Neural progenitor cell (in vitro differentiated cells): ENCODE measurements around the gene KLHDC8A. TPM values are rescaled to one million over a fixed set of nuclear protein-coding genes. Genes with fewer than 3 reads are reported as not detected.
"Not testable (repeated sequence)": the region's sequence is repeated elsewhere in the genome, so short reads cannot be mapped to it uniquely, and the experiment has no call there.

Experiments
- DNase-seq: peaks from one replicate; pipeline ENCODE4 v3.0.0-alpha.2; 2016; ENCODE audit warnings: low spot score
- H2AFZ ChIP-seq: fragments of 200-600 bp; sonication (generic); replicated peaks from 2 replicates; pipeline ENCODE4 v1.6.1; 2016; ENCODE audit warnings: antibody characterized with exemption
- H3F3A ChIP-seq: fragments of 200-600 bp; sonication (generic); 2 replicates; pipeline ENCODE4 v1.6.1; 2016; ENCODE audit warnings: antibody characterized with exemption, low read depth
- H3K27ac ChIP-seq: fragments of 200-600 bp; sonication (generic); 2 replicates; pipeline ENCODE4 v1.5.1; 2016; ENCODE audit warnings: mild to moderate bottlenecking
- H3K27me3 ChIP-seq: fragments of 200-600 bp; sonication (generic); 2 replicates; pipeline ENCODE4 v1.6.1; 2016; ENCODE audit warnings: mild to moderate bottlenecking, moderate library complexity
- H3K36me3 ChIP-seq: fragments of 200-600 bp; sonication (generic); 2 replicates; pipeline ENCODE4 v1.5.1; 2016
- H3K4me1 ChIP-seq: fragments of 200-600 bp; sonication (generic); 2 replicates; pipeline ENCODE4 v1.6.1; 2016; ENCODE audit warnings: mixed run types
- H3K4me2 ChIP-seq: fragments of 200-600 bp; sonication (generic); 2 replicates; pipeline ENCODE4 v1.6.1; 2016
- H3K4me3 ChIP-seq: fragments of 200-600 bp; sonication (generic); 2 replicates; pipeline ENCODE4 v1.5.1; 2016
- H3K79me2 ChIP-seq: fragments of 200-600 bp; sonication (generic); 2 replicates; pipeline ENCODE4 v1.6.1; 2016; ENCODE audit warnings: low read depth
- H3K9ac ChIP-seq: fragments of 200-600 bp; sonication (generic); 2 replicates; pipeline ENCODE4 v1.6.1; 2016
- H3K9me3 ChIP-seq: fragments of 200-600 bp; sonication (generic); 2 replicates; pipeline ENCODE4 v1.5.1; 2016; ENCODE audit warnings: low read depth
- H4K20me1 ChIP-seq: fragments of 200-600 bp; sonication (generic); 2 replicates; pipeline ENCODE4 v1.6.1; 2016; ENCODE audit warnings: low read depth
- H3K27ac Mint-ChIP-seq: 3 replicates; pipeline ENCODE4 v1.8.0; 2021; ENCODE audit warnings: mixed read lengths
- H3K27me3 Mint-ChIP-seq: 2 replicates; pipeline ENCODE4 v1.8.0; 2022; ENCODE audit warnings: low read depth, mild to moderate bottlenecking, inconsistent platforms, moderate library complexity, mixed read lengths; ENCODE audit not compliant: insufficient read depth
- H3K36me3 Mint-ChIP-seq: 3 replicates; pipeline ENCODE4 v1.8.0; 2021; ENCODE audit warnings: mixed read lengths
- H3K4me1 Mint-ChIP-seq: 3 replicates; pipeline ENCODE4 v1.8.0; 2021; ENCODE audit warnings: mixed read lengths
- H3K4me3 Mint-ChIP-seq: 3 replicates; pipeline ENCODE4 v1.8.0; 2021; ENCODE audit warnings: mild to moderate bottlenecking, moderate library complexity, mixed read lengths
- H3K9me3 Mint-ChIP-seq: 3 replicates; pipeline ENCODE4 v1.8.0; 2020; ENCODE audit warnings: mixed read lengths
- EZH2 ChIP-seq: fragments of 200-600 bp; sonication (generic); IDR thresholded peaks from 2 replicates; pipeline ENCODE4 v1.6.1; 2017; ENCODE audit warnings: antibody characterized with exemption, mild to moderate bottlenecking, moderate library complexity
- EZH2phosphoT487 ChIP-seq: fragments of 200-600 bp; sonication (generic); IDR thresholded peaks from 2 replicates; pipeline ENCODE4 v1.6.1; 2017; ENCODE audit warnings: antibody characterized with exemption
- total RNA-seq: library from RNA; depleted of rRNA; stranded (reverse); fragments of >200 nt; gene quantifications from 2 replicates; pipeline ENCODE4 v1.2.3, GENCODE V29; 2015; ENCODE audit warnings: low replicate concordance
- TF ChIP-seq, protein P1 (sequence below): fragments of 200-600 bp; sonication (generic); IDR thresholded peaks from 2 replicates; pipeline ENCODE4 v1.5.1; 2017; ENCODE audit warnings: antibody characterized with exemption, mild to moderate bottlenecking

KLHDC8A gene
- total RNA-seq, 1 donor from 2014 or later, result 9.7 TPM

DNA sequence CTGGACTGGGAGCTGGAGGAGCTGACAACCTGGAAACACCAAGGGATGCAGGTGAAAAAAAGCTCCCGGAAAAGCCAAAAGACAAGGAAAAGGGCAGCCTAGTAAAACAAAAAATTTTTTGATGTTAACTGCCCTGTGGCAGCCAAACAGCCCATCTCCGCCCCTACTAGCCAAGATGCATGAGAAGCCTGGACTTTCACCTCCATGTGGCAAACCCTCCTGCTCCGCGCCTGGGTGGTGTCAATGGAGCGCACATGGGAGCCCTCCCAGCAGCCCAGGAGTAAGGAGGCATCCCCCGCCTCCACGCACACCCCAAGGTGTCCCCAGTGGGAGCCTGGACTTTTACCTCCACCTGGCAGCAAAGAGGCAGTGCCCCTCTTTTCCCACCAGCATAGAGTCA is 34.7 kb upstream of the KLHDC8A start:
- Histone ChIP-seq H3F3A (peaks cover 5% of the 10 kb centered on the region), H3K4me3 (no peak overlapping the region), H3K27ac (no peak overlapping the region), H3K4me1 (no peaks in the 10 kb centered on the region), H3K79me2 (no peaks in the 10 kb centered on the region), H3K27me3 (no peaks in the 10 kb centered on the region), H3K4me2 (no peak overlapping the region), H3K9ac (no peak overlapping the region), H4K20me1 (no peaks in the 10 kb centered on the region), H2AFZ (no peak overlapping the region), H3K36me3 (no peaks in the 10 kb centered on the region), H3K9me3 (no peaks in the 10 kb centered on the region)
- TF ChIP-seq, protein P1, sequence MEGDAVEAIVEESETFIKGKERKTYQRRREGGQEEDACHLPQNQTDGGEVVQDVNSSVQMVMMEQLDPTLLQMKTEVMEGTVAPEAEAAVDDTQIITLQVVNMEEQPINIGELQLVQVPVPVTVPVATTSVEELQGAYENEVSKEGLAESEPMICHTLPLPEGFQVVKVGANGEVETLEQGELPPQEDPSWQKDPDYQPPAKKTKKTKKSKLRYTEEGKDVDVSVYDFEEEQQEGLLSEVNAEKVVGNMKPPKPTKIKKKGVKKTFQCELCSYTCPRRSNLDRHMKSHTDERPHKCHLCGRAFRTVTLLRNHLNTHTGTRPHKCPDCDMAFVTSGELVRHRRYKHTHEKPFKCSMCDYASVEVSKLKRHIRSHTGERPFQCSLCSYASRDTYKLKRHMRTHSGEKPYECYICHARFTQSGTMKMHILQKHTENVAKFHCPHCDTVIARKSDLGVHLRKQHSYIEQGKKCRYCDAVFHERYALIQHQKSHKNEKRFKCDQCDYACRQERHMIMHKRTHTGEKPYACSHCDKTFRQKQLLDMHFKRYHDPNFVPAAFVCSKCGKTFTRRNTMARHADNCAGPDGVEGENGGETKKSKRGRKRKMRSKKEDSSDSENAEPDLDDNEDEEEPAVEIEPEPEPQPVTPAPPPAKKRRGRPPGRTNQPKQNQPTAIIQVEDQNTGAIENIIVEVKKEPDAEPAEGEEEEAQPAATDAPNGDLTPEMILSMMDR, result no peak
- Mint-ChIP-seq H3K4me3 (no peak overlapping the region), H3K27ac (no peak overlapping the region), H3K27me3 (no peaks in the 10 kb centered on the region), H3K4me1 (no peaks in the 10 kb centered on the region), H3K36me3 (peaks cover 8% of the 10 kb centered on the region), H3K9me3 (peaks cover 7% of the 10 kb centered on the region)
- no peak for DNase-seq

DNA sequence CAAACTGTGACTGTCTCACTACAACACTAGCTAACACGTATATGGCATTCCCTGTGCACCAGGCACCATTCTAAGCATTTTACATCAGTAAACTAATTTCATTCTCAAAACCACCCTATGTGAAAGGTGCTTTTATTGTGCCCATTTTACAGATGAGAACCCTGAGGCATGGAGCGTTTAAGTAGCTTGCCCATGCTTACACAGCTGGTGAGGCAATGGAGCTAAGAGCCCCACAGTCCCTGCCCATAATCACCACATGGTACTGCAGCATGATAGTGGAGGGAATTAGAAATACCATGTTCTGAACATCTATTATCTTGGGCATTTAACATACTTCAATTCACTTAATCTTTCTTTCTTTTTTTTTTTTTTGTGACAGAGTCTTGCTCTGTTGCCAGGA is 31.1 kb upstream of the KLHDC8A start:
- Mint-ChIP-seq H3K4me1 (peaks cover 8% of the 10 kb centered on the region), H3K4me3 (no peak overlapping the region), H3K36me3 (peaks cover 3% of the 10 kb centered on the region), H3K27me3 (peaks cover 2% of the 10 kb centered on the region), H3K27ac (no peak overlapping the region), H3K9me3 (no peaks in the 10 kb centered on the region)
- Histone ChIP-seq H3K9me3 (no peaks in the 10 kb centered on the region), H3K27ac (no peak overlapping the region), H3K36me3 (no peaks in the 10 kb centered on the region), H2AFZ (no peak overlapping the region), H4K20me1 (no peaks in the 10 kb centered on the region), H3K4me2 (no peak overlapping the region), H3K4me1 (peaks cover 16% of the 10 kb centered on the region), H3K79me2 (no peaks in the 10 kb centered on the region), H3F3A (peaks cover 12% of the 10 kb centered on the region), H3K9ac (no peak overlapping the region), H3K27me3 (no peaks in the 10 kb centered on the region), H3K4me3 (no peak overlapping the region)
- TF ChIP-seq, protein P1, result no peak
- no peak for TF ChIP-seq EZH2
- TF ChIP-seq EZH2phosphoT487, result no peak
- no peak for DNase-seq

DNA sequence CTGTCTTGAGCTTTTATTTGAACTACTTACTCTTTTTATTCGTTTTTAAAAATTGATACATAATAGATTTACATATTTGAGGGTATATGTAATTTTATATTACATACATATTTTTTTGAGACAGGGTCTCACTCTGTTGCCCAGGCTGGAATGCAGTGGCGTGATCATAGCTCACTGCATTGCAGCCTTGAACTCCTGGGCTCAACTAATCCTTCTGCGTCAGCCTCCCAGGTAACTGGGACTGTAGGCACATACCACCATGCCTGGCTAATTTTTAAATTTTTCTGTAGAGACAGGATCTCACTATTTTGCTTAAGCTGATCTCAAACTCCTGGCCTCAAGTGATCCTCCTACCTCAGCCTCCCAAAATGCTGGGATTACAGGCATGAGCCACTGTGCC is 26.3 kb upstream of the KLHDC8A start:
- not testable (repeated sequence) for H3K4me1 Mint-ChIP-seq, H3K27ac ChIP-seq, H3F3A ChIP-seq, H3K4me2 ChIP-seq, H4K20me1 ChIP-seq, H3K36me3 ChIP-seq, H3K36me3 Mint-ChIP-seq, H3K9me3 ChIP-seq, H3K79me2 ChIP-seq, H3K9me3 Mint-ChIP-seq, H3K4me3 ChIP-seq, H2AFZ ChIP-seq, H3K27me3 Mint-ChIP-seq, DNase-seq, H3K4me3 Mint-ChIP-seq, H3K27me3 ChIP-seq, H3K27ac Mint-ChIP-seq, H3K9ac ChIP-seq
- peaks cover 16% of the 10 kb centered on the region for H3K4me1 ChIP-seq

DNA sequence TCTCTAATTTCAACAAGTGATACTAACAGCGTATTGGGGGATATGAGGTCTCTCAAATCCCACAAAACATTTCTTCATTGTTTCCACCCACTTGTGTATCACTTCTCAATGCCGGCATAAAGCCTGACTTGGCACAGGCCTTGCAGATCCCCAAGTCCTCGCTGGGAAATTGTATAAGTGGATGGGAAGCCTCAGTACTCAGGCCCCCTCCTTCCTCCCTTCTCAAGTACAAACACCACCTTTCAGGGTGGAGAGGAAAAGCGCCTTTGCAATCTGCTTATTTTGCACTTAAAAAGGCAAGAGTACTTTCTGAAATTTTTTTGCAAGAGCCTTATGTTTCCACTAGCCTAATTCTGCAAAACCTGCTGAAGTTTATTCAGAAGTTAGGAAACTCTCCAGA is 25.8 kb upstream of the KLHDC8A start:
- Histone ChIP-seq H3K79me2 (no peaks in the 10 kb centered on the region), H3K4me1 (peaks cover 16% of the 10 kb centered on the region), H3K36me3 (no peaks in the 10 kb centered on the region), H3K4me3 (no peak overlapping the region), H3K27ac (no peak overlapping the region), H3K9me3 (no peaks in the 10 kb centered on the region), H3K4me2 (no peak overlapping the region), H3K27me3 (no peaks in the 10 kb centered on the region), H2AFZ (no peak overlapping the region), H4K20me1 (no peaks in the 10 kb centered on the region), H3K9ac (no peak overlapping the region), H3F3A (peaks cover 6% of the 10 kb centered on the region)
- no peaks in the 10 kb centered on the region for H3K9me3 Mint-ChIP-seq
- H3K4me1 Mint-ChIP-seq, result peaks cover 8% of the 10 kb centered on the region
- H3K36me3 Mint-ChIP-seq, result peaks cover 8% of the 10 kb centered on the region
- peaks cover 4% of the 10 kb centered on the region for H3K27me3 Mint-ChIP-seq
- H3K27ac Mint-ChIP-seq, result no peak overlapping the region
- no peak overlapping the region for H3K4me3 Mint-ChIP-seq
- TF ChIP-seq, protein P1, result no peak
- TF ChIP-seq EZH2phosphoT487, result no peak
- TF ChIP-seq EZH2, result no peak
- DNase-seq, result no peak
